Measurements from ENCODE around the gene UBE2E1.

Gene UBE2E1

GRCh38 chr3:23920151-23920655 lies 114.4 kb downstream of the UBE2E1 start:
- no peak for DNase-seq

- no peak for DNase-seq
Observed at GRCh38 chr3:23921052-23921511, 115.3 kb downstream of the UBE2E1 start.

- no peak for DNase-seq
Observed at GRCh38 chr3:23923786-23924185, 118.0 kb downstream of the UBE2E1 start.

- DNase-seq = no peak
Observed at GRCh38 chr3:23926246-23926645, 120.5 kb downstream of the UBE2E1 start.

- DNase-seq = no peak
Observed at GRCh38 chr3:23926736-23927135, 121.0 kb downstream of the UBE2E1 start.

- DNase-seq = no peak
Observed at GRCh38 chr3:23928524-23928923, 122.8 kb downstream of the UBE2E1 start.

GRCh38 chr3:23931597-23931996 lies 125.8 kb downstream of the UBE2E1 start:
- no peak for DNase-seq

GRCh38 chr3:23932571-23932970 lies 126.8 kb downstream of the UBE2E1 start:
- no peak for DNase-seq

GRCh38 chr3:23934253-23934652 lies 128.5 kb downstream of the UBE2E1 start:
- no peak for DNase-seq

- DNase-seq = no peak
Observed at GRCh38 chr3:23937296-23937695, 131.5 kb downstream of the UBE2E1 start.

- DNase-seq = no peak
Observed at GRCh38 chr3:23938688-23939087, 132.9 kb downstream of the UBE2E1 start.

- no peak for DNase-seq
Observed at GRCh38 chr3:23940775-23941174, 135.0 kb downstream of the UBE2E1 start.
